HG02973 (cell line): ENCODE results near the gene RAB5B.
A peak's percentile ranks its signal among the peaks of the same experiment; 100 is the strongest.
"Not testable (repeated sequence)": the region's sequence is repeated elsewhere in the genome, so short reads cannot be mapped to it uniquely, and the experiment has no call there.

Source experiments
- ATAC-seq: cut with Tn5 transposase; IDR thresholded peaks from one replicate; pipeline ENCODE4 v1.9.1; 2021; ENCODE audit warnings: moderate library complexity; ENCODE audit not compliant: unreplicated experiment

The RAB5B gene

GRCh38 chr12:55982319-55982936 lies 8.6 kb downstream of the RAB5B start:
- ATAC-seq = no peak

GRCh38 chr12:55983232-55983842 lies 9.5 kb downstream of the RAB5B start:
- ATAC-seq = no peak

DNA sequence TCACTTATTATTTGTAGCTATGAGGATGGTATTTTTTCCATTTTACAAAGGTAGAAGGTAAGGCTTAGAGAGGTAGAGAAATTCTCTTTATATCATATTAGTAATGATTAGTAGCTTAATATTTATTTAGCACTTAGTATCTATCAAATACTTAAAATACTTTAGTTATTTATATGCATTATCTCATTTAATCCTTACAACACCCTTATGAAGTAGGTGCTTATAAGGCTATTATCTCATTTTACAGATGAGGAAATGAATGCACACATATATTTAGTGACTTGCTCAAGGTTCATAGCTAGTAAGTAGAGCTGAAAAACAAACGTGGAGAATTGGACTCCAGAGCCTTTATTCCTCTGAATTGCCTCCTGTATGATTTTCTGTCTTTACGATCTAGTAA lies 11.0 kb downstream of the RAB5B start:
- no peak for ATAC-seq

GRCh38 chr12:55985341-55985740 lies 11.5 kb downstream of the RAB5B start:
- no peak for ATAC-seq

DNA sequence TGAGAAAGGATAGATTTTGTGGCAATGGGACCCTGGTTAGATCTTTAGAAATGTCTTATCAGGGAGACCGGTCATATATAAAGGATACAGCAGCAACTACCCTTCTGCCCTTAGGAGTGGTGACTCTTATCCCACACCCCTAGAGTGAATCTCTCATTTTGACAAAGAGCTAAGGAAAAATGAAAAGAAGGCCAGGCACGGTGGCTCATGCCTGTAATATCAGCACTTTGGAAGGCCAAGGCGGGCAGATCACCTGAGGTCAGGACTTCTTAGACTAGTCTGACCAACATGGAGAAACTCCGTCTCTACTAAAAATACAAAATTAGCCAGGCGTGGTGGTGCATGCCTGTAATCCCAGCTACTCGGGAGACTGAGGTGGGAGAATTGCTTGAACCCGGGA lies 12.1 kb downstream of the RAB5B start:
- ATAC-seq = not testable (repeated sequence)

GRCh38 chr12:55991110-55991509 lies 17.2 kb downstream of the RAB5B start:
- ATAC-seq = no peak

DNA sequence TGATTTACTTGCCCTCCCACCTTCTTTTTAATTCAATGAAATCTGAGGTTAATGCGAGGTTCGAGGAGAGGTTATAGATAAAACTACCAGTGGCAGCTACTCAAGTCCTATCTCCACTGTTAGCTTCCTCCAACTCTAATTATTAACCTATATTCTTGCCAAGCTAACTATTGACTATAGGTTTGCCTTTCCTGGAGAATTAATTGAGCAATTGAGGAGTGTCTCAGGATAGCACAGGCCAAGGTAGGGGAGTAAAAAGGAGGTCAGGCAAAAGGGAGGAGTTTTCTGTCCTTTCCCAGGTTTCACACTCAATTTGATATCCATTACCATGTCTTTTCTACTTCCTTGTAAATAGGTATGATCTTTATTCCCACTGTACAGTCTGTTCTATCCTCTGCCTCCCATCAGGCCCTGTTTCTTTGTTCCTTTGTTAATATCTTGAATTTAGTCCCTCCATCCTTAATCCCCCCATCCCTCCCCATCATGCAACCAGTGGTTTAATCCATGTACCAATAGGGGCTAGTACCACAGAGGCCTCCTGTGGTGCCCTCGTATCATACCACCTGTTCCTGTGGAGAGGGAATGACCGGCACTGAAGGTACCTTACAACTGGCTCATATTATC lies 19.5 kb downstream of the RAB5B start:
- ATAC-seq = no peak

- ATAC-seq = no peak
These were observed 21.5 kb downstream of the RAB5B start for GRCh38 chr12:55995366-55995765.

- ATAC-seq = no peak
These were observed 22.4 kb downstream of the RAB5B start for GRCh38 chr12:55996201-55996714.

DNA sequence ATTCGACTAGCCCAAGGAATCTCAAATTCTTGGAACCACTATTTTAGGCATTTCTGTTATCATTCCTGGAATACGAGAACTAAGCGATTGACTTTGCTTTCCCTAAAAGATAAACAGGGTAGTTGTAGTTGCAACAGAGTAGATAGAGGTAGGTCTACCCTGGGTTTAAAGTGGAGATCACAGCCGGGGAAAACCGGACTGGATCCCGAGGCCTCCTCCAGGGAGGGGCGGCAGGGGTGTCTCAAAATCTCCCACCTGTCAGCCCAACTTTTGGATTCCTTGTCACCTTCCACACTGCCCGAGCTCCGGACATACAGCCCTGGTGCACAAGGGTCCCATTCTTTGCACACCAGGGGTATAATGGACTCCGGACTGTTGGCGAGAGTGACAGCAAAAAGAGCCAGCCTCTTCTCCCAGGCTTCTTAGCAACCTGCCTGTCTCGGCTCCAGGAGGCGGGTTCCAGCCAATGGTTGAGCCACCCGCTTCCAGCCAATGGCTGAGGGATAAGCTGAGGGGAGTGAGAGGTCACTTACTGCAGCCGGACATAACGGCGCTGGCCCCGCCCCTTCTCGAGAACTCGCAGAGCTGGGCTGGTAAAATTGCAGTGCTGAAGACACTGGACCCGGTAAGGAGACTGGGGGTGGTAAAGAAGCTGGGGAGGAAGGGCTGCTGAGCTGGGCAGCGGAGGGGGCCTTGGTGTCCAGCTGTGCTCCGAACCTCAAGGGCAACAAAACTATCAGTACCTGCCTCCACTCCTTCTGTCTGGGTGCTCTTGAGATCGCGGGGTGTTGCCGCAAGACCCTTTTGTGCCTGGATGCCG lies 23.0 kb downstream of the RAB5B start, which contains the start of gene SUOX:
SUOX (plus strand) TSS at position 562 of the 820 bp plus-strand sequence. CDS start 4,946 bp downstream, outside the sequence.
- peak; percentile 98 for ATAC-seq

DNA sequence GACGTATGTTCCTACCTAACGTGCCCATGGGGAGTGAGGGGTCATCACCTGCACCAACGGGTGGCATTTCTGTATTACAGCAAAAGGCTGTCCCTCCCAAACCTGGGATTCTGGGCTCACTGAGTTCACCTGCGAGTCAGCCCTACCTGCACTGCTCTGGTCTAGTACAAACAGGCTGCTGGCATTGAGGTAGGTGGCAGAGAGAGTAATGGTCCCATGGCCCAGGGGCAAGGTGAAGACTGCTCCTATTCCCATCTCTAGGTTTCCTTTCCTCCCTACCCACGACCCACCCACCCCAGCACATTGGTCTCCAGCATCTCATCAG lies 23.6 kb downstream of the RAB5B start:
- ATAC-seq = no peak

DNA sequence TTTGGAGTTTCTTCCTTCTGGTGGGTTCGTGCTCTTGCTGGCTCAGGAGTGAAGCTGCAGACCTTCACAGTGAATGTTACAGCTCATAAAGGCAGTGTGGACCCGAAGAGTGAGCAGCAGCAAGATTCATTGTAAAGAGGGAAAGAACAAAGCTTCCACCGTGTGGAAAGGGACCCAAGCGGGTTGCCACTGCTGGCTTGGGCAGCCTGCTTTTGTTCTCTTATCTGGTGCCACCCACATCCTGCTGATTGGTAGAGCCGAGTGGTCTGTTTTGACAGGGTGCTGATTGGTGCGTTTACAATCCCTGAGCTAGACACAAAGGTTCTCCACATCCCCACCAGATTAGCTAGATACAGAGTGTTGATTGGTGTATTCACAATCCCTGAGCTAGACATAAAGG lies 25.6 kb downstream of the RAB5B start:
- ATAC-seq = not testable (repeated sequence)

DNA sequence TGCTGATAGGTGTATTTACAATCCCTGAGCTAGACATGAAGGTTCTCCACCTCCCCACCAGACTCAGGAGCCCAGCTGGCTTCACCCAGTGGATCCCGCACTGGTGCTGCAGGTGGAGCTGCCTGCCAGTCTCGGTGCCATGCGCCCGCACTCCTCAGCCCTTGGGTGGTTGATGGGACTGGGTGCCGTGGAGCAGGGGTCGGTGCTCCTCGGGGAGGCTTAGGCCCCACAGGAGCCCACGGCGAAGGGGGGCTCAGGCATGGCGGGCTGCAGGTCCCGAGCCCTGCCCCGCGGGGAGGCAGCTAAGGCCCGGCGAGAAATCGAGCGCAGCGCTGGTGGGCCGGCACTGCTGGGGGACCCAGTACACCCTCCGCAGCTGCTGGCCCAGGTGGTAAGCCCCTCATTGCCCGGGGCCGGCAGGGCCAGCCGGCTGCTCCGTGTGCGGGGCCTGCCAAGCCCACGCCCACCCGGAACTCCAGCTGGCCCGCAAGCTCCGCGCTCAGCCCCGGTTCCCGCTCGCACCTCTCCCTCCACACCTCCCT lies 26.2 kb downstream of the RAB5B start:
- ATAC-seq = not testable (repeated sequence)

- ATAC-seq = no peak
These were observed 27.7 kb downstream of the RAB5B start for GRCh38 chr12:56001487-56002100.

GRCh38 chr12:56003376-56003775 lies 29.5 kb downstream of the RAB5B start:
- not testable (repeated sequence) for ATAC-seq

DNA sequence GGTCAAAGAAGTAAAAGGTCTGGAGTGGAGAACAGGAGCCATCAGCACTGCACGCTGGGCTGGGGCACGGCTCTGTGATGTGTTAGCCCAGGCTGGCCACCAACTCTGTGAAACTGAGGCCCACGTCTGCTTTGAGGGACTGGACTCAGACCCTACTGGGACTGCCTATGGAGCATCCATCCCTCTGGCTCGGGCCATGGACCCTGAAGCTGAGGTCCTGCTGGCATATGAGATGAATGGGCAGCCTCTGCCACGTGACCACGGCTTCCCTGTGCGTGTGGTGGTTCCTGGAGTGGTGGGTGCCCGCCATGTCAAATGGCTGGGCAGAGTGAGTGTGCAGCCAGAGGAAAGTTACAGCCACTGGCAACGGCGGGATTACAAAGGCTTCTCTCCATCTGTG lies 30.3 kb downstream of the RAB5B start:
- ATAC-seq = no peak

DNA sequence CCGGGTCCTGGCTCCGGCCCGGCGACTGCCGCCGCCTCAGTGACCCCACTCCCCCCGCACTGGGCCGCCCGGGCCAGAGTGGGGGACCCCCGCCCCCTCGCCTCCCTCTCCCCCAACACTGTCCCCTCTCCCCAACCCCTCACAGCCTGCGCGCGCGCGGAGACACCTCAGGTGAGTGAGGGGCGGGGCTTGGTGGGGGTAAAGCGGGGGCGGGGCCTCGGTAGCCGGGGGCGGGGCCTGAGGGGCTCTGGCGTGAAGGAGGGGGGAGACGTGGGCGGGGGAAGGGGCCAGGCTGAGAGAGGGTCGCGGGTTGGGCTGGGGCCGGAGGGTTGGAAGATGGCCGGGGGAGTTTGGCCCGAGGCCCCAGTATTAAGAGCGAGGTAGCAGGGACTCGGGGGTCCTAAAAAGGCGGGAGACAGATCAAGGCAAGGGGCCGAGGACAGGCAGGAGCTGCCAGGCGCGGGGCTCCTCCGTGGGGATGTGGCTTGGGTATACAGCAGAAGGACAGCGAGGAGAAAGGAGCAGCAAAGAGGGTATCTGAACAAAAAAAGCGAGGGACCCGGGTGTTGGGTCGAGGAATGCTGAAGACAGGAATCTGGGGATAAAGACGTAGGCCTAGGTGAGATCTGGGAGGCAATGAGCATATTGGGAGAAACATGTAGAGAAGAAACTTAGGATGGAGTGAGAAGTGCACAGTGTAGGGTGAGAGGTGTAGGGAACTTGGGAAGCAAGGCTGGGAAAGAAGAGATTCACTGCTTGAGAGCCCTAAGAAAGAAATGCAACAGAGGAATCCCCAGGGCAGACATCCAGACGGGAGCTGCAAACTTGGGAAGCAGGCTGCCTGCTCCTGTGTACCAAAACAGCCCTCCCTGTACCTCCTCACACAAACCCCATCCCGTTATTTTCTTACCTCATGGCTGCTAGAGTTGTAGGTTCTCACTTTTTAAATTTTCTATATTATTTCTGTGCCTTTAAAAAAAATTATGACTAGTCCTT lies 34.0 kb downstream of the RAB5B start:
- ATAC-seq = peak; percentile 27

DNA sequence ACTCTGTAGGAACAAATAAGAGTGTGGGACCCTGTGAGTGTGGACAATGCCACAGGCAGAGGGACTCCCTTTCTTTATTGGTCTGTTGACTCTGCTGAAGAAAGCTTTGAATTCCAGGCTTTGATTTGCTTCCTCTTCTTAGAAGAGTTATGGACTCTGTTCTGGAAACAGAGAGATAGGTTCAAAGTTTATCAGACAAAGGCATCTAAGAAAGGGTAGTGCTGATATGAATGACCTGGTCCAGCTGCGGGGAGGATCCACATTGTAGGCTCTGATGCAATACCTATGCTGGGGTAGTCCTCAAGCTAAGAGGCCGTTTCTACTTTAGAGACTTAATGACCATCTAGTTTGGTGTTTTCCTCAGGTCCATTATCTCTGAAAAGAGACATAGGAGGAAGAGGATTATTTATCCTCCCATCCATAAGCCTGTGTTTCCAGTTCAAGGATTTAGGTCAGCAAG lies 36.3 kb downstream of the RAB5B start:
- ATAC-seq = no peak

DNA sequence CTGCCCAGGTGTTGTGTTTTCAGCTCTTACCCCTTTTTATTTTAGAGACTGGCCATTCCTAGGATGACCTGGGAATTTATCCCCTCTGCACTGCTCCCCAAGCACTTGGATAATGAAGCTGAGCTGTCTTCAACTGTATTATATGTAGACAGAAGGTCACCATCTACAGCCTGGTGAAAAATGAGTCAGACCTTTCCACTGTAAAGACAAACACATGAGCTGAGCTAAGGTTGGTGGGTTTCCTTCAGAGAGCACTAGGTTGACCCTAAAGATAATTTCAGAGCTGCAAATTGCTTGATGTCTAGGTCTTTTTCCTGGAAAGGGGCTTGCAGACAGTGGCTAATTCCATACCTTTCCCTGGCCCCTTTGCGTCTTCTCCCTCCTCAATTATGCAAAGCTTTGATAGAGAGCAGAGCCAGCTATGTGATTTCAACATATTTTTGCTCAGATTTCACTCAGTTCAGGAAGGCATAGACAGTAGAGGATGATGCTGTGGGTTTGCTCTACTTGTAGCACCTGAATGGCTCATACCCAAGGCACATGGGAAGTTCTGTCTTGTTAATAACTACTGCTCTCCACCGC lies 37.7 kb downstream of the RAB5B start:
- no peak for ATAC-seq
